GM21576 (cell line): Measurements from ENCODE around the gene CAMKK1.

Experiments used
- ATAC-seq: cut with Tn5 transposase; IDR thresholded peaks from one replicate; pipeline ENCODE4 v1.9.1; 2021; ENCODE audit warnings: mild to moderate bottlenecking, moderate library complexity; ENCODE audit not compliant: unreplicated experiment

CAMKK1 gene

DNA sequence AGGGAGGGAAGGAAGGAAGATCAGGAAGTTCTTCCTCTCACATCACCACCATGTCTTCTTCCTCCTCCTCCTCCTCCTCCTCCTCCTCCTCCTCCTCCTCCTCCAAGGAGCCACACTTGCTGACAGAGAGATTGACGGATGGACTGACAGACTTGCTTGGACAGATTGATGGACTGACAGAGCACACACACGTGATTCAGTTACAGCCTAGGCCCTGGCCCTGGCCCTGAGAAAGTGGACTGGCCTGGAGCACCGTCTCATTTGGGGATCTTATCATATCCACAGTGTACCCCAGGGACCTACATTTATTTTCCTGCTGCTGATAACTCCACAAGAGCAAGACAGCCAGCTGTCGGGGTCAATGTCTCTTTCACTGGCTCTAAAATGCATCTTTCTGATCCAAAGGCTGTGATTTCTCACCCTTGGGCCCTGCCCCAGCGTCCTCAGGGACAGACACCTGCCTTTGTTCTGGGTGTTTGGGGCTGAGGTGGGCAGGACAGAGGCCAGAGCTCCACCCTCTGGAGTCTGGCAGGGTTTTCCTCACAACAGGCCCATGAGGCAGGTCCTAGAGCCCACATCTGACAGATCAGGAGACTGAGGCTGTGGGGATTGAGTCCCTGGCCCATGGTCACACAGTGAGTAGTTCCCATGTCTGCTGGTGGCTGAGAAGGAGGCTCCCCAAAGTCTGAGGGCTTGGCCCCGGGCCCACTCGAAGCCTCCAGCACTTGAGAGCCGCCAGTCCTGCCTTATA, 25.7 kb upstream of the CAMKK1 start:
- ATAC-seq = no peak

DNA sequence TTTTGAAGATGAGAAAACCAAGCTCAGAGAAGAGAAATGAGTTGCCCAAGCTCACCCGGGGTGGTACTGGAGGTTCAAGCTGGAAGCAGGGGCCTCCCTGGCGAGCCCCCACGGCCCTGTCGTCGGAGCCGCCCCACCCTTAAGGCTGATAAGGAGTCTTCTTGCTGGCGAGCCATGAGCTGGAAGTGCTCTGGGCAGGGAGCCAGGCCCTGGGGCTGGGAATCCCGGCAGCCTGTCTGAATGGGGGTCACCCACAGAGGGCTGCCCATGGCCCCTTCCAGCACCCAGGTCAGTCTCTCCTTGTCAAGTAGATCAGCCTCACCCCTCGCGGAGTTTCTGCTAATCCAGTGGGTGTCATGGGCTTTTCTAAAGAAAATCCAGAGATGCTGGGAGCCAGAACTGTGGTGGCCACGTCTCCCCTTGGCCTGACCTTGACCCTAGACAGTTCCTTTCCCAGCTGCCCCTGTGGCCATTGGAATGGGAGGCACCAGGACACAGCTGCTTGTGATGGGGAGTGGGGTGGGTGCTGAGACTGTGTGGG, 24.6 kb upstream of the CAMKK1 start:
- no peak for ATAC-seq

- ATAC-seq = no peak
Observed at GRCh38 chr17:3916825-3917224, 24.0 kb upstream of the CAMKK1 start.

DNA sequence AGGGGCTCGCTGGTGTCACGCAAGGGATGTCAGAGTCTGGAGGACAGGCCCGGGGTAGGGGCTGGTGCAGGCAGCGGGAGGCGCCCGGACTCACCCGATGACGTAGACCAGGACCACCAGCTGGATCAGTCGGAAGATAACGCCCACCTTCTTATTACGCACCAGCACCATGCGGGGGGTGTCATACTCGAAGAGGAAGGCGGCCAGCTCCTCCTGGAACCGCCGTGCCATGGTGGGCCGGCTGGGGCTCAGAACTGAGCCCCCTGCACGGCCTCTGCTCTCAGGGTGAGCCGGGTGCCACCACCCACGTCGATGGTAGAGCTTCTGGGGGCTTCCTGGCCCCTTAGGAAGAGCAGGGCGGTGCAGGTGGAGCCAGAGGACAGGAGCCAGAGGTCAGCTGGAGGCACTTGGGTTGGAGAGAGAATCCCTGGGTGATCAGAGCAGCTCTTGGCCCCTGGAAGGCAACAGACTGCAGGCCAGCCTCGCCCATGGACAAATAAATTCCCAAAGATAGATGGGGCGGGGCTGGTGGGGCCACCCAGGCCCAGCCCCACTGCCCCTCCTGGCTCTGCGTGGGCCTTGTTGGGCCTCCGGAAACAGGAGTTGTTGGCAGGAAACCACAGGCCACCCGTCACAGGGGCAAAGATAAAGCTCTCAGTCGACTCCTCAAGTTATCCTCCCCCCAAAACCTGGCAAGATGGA, 23.3 kb upstream of the CAMKK1 start, which contains the start of gene P2RX1:
Gene P2RX1 (minus strand): TSS at position 471 of the 702 bp plus-strand sequence. CDS start 240 bp downstream, at position 231.
- ATAC-seq = no peak

GRCh38 chr17:3915581-3915994, 22.7 kb upstream of the CAMKK1 start:
- ATAC-seq = no peak

- peak; percentile 41 for ATAC-seq
Observed at GRCh38 chr17:3914312-3914670, 21.4 kb upstream of the CAMKK1 start.

DNA sequence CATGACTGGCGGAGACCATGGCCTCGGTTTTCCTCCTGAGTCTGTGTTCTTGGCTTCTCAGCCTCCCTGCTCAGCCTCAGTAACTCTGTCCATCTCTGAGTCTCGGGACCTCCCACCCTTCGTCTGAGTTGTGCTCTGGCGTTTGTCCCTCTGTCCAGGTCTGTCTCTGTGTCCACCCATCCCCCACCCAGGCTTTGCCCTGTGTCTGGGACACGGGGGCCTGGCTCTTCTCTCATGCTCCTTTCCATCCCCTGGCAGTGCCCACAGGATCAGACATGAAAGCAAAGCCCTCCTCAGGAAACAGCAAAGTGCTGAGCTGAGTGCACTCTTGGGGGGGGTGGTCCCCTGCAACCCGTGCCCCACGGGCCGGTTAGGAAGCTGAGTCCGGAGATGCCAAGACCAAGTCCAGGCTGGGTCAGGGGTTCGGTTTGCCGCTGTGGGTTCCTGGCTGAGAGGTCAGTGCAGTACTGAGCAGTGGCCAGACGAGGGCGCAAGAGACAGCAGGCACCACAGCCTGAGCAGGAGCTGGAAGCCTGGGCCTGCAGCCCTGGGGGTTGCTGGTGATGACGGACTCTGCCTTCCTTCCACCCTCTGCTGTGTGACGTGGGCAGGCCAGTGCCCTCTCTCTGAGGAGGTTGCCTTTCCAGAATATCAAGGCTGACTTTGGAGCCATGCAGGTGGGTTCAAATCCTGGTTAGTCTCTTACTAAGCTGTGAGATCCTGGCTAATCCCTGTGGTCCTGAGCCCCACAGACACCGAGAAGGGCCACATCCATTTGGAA, 20.9 kb upstream of the CAMKK1 start:
- ATAC-seq = peak; percentile 35

GRCh38 chr17:3912827-3913226, 20.0 kb upstream of the CAMKK1 start:
- no peak for ATAC-seq

DNA sequence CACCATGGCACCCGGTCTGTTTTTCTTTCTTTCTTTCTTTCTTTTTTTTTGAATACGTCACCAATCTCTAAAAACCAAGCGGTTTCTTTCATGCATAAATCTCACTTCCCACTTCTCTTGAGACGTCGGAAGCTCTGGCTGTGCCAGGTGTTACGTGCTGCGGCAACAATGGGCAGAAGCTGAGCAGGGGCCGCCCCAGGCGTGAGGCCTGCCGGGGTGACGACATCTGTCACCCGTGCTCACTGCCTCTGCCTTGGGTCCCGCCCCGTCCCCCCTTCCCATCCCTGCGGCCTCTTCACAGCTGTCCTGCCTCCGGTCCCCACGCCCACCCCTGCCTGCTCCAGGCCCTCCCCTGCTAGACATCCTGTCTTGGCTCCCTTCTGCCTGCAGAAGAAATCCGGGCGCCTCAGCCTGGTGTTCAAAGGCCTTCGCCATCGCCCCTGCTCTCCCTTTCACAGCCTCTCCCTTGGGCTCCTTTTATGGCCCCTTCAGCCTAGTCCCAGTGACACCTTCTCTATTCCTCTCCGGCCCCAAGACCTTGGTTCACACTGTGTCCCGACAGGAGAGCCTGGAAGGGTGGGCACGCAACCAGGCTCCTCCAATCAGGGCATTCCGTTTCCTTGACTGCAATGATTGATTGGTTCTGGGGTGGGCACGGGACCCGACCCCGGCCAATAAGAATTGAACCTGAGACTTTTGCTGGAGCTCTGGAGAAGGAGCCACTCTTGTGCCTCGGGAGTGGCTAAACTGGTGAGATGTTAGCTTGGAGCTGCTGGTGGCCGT, 18.6 kb upstream of the CAMKK1 start:
- ATAC-seq = peak; percentile 67

- ATAC-seq = no peak
Observed at GRCh38 chr17:3910420-3911270, 17.8 kb upstream of the CAMKK1 start.

DNA sequence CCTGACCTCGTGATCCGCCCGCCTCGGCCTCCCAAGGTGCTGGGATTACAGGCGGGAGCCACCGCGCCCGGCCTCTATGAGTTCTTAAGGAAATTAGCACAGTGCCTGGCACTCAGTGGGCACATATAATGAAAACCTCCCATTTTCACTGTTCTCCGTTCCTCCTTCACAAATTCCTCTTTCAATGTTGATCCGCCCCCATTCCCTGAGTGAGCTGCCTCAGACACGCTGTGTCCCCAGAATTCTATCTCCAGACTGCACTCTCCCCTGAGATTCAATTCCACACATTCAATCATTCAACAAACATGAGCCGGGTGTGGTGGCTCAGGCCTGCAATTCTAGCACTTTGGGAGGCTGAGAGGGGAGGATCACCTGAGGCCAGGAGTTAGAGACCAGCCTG, 16.4 kb upstream of the CAMKK1 start:
- no peak for ATAC-seq

DNA sequence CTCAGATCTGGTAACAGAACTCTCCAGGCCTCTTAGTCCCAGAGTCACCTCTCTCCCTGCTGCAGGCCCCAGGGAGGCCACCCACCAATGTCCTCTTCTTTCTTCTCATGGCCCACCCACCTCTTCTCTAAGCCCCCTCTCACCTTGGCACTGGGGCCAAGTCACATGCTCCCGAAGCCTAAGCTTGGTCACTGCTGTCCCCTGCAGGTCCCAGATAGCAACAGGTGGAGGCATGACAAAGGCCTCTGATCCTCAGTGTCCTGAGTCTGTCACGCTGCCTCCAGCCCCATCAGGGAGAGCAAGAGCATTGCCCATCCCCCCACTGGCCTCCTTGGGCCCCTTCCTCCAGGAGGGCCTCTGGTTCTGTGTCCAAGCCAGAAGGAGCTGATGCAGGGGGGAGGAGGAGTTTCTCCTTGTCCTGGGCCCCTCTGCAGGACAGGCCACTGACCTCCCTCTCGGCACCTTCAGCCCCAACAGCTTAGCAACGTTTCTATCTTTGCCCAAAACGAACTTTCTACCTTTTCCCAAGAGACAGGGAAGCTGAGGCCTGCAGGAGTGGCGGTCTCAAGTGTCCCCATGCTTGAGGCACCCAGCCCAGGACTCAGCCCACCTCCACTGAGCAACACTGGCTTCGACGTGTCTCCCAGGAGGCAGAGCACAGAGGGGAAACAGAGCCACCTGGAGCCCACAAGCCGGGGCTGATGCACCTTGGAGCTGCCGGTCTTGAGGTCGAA, 14.8 kb upstream of the CAMKK1 start:
- ATAC-seq = no peak

DNA sequence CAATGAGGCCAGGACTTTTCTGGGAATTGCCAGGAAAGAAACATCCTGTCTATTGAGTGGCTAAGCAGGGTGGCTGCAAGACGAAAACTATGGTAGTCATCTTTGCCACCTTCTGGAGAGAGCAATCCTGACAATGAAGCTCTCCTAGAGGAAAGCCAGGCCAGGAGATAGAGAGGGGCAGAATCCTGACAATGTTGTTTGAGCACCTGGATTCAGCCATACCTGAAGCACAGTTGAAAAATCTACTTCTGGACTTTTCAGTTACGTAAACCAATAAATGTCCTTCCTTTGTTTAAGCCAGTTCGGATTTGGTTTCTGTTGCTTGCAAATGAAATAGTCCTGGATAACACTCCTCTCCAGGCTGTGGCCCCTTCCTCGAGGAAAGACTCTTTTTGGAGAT, 14.0 kb upstream of the CAMKK1 start:
- no peak for ATAC-seq

DNA sequence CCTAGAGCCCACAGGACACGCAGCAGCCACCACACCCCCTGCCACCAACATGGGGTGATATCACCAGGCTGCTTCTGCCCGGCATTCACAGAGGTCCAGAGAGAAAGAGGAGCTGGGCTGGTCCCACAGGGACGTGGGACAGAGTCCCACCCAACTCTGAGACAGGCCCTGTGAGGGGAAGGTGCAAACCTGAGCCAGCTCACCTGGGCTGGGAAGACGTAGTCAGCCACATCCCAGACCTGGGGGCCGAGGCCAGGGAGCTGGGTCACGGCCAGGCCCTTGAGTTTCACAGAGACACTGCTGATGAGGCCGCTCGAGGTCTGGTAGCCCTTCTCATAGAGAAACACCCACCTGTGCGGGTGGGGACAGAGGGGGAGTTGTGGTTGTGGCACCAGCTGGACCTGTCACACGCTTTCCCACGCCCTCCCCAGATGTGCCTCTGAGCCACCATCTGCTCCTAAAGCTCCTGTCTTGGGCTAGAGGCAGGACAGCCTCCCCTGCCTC, 12.2 kb upstream of the CAMKK1 start:
- ATAC-seq = no peak

DNA sequence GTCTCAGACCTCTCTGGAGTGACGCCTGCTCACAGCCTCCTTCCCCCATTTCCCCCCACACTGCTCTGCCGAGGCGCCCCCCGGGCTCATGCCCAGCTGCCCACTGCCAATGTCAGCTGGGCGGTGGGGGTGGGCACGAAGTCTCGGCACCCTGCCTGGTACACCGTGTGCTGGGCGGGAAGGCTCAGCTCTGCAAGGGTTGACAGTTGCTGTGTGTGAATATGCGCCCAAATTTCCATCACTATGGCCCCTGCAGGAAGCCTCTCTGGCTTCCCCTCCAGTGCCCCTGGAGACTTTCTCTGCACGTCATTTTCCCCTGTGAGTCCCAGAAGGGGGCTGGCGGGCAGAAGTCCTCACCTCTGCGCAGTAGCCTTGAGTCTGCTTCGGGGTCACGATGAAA, 11.6 kb upstream of the CAMKK1 start:
- ATAC-seq = no peak

DNA sequence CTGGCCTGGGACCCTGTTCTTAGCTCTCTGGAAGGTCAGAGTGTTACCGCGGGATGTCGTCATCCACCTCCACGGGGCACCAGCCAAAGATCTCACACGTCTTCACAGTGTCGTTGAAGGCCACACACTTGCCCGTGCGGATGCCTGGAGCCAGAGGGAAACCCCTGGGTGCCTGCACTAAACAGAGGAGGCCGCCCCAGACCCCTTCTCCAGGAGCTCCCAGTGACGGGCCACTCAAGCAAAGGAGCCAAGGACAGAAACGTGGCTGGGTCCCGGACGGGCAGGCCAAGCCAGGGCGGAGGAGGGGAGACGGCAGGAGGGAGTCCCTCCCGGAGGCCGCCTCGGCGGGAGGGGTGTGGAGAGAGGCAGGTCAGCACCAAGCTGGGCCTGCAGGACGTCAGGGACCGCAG, 11.0 kb upstream of the CAMKK1 start:
- no peak for ATAC-seq

GRCh38 chr17:3903051-3903825, 10.4 kb upstream of the CAMKK1 start:
- ATAC-seq = no peak

DNA sequence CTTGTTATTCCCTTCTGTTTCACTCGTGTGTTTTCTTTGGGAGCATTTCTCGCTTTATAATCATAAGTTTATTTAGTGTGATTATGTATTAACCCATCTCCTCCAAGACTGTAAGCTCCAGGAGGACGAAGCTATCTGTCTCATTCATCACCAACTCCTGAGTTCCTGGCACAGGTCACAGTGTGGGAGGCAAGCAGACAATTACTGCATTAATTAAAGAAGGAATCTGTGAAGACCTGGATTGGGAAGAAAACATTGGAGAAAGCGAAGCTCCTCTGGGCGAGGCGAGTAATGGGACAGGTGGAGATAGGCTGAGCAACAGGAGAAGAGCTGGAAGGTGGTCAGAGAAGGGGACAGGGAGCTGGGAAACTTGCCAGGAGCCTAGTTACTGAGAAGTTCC, 7.8 kb upstream of the CAMKK1 start:
- ATAC-seq = no peak
